ENCODE results near the gene PLCXD1.
"Not testable (repeated sequence)": the region's sequence is repeated elsewhere in the genome, so short reads cannot be mapped to it uniquely, and the experiment has no call there.

PLCXD1 gene

DNA sequence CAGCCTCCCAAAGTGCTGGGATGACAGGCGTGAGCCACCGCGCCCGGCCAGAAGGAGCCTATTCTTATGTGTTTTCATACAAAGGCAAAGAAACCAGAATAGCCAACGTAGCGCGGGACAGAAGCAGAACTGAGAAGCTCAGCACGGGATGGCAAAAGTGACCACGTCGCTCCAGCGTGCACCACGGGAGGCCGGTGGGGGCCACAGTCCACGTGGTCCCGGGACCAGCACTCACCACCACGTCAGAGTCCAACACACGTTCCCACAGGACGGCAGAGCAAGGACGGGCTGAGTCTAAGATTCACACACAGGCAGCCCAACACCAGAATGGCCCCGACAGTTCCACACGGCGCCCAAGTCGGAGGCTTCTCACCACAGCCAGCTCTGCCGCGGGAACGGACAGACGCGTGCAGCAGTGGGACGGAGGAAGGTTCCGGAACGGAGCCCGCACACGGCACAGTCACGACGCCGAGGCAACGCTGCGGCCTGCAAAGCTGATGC lies 56.2 kb downstream of the PLCXD1 start:
- DNase-seq = no peak

DNA sequence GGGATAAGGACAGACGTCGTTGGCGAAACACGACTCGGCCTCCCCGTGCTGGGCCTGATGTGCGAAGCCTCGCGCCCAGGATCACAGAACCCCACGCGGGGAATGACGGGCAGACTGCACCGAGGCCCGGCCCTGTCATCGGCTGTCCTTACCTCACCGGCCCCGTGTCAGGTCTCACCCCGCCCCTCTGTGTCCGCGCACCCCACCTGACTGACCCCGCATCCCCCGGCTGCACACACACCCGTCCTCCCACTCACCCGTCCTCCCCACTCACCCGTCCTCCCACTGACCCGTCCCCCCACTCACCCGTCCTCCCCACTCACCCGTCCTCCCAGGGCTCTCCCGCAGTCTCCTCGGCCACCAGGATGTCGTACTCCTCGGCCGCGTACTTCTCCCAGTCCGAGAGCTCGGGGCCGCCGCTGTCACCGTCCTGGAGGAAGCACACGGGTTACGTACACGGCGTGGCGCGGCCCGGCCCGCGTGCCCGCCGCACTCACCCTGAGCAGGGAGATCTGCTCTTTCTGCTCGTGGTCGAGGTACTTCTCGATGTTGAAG lies 57.2 kb downstream of the PLCXD1 start:
- DNase-seq = no peak

DNA sequence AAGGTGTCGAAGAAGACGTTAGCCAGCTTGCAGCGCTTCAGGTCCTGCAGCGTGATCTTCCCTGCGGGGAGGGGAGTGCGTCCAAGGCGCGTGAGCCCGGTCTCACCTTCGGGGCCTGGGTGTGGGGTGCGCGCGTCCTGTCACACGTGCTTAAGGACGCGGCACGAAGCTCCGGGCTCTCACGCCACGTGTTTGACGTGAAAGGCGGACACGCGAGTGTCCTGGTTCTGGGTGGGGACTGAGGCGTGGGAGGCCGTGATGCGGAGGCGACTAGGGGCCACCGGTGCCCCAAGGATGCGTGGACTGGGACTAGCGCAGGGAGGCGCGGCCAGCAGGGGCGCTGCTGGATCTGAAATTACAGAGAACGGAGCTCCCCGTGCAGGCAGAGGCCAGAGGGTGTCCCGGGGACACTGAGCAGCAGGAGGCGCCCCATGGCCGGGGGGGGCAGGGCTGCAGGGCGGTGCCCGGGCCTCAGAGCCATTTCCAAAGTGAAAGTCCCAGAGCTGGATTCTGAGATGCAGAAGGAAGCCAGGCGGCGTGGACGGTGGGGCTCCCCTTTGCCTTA lies 57.7 kb downstream of the PLCXD1 start:
- no peak for DNase-seq

DNA sequence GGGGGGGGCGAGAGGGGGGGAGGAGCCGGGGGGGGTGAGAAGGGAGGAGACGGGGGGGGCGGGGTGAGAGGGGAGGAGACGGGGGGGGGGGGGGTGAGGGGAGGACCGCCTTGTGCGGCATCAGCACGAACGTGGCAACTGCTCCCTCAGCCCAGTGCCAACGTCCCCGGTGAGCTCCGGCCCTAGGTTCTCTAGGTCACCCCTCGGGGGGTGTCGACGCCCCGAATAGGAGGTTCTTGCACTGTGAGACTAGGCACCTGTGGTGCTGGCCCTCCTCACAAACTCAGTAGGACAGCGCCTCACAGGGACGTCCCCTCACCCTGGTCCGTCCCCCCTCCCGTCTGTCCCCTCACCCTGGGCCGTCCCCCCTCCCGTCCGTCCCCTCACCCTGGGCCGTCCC lies 58.9 kb downstream of the PLCXD1 start:
- DNase-seq = no peak

DNA sequence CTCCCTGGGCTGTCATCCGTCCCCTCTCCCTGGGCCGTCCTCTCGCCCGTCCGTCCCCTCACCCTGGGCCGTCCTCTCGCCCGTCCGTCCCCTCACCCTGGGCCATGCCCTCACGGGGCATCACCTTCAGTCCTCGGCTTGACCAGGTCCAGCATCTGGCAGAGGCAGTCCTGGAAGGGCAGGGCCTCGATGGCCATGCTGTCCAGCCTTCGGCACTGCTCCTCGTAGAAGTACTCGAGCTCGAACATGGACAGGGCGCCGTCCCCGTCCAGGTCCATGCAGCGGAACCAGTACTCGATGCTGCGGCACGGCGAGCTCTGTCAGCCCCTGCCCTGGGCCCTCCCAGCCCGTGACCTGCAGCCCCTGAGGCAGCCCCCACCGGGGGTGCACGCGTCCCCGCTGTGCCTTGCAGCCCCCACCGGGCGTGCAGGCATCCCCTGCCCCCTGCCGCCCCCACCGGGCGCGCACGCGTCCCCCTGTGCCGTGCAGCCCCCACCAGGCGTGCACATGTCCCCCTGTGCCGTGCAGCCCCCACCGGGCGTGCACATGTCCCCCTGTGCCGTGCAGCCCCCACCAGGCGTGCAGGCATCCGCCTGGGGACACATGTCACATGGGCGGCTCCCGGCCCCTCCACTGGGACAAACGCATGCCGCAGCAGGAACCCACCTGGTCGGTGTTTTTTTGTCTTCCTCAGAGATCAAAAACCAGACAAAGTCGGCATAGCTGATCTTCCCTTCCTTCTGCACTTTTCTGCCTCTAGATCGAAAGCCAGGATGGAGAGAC lies 59.7 kb downstream of the PLCXD1 start:
- DNase-seq = no peak

DNA sequence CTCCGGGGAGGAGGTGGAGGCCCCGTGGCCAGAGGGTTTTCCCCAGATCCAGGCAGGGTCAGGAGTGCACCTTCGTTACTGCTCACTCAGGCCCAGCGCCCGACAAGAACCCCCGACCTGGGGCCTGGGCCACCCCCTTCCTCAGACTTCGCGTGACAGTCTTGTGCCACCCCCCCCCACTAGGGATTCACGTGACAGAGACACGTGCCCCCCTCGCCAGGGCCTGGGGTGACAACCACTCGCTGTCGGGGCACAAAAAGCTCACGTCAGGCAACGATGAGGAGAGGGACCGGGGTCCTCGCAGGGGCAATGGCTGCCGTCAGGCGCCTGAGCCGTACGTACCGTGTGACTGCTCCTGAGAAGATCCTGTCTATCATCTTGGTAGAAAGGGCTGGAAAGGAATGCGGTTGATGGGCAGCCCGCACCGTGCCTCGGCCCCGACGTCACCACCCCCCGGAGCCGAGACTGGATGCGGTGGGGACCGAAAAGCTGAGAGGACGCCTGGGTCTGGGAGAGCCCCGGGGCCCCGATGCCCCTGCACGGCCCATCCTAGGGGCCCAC lies 60.4 kb downstream of the PLCXD1 start:
- no peak for DNase-seq

DNA sequence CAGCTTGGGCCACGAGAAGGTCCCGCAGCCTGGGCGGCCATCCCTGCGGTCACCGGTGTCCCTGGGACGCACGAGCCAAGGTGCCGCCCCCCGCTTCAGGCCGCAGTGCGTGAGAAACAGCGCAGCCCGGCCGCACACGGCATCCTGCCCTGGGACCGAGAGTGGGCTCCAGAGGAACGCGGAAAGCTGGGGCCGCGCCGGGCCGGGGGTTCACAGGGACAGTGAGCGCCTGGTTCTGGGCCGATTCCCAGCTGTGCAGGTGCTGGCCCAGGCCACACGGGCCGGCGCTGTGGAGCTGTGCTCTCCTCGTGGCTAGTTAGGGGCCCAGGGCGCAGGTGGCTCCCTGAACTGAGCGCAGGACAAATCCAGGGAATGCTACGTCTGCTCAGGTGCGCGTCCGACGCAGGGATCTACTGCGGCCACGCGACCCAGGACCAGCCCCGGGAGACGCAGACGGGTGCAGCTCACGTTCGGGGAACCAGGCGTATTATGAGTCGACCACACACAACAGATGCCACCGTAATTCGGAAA lies 63.3 kb downstream of the PLCXD1 start:
- DNase-seq = no peak

DNA sequence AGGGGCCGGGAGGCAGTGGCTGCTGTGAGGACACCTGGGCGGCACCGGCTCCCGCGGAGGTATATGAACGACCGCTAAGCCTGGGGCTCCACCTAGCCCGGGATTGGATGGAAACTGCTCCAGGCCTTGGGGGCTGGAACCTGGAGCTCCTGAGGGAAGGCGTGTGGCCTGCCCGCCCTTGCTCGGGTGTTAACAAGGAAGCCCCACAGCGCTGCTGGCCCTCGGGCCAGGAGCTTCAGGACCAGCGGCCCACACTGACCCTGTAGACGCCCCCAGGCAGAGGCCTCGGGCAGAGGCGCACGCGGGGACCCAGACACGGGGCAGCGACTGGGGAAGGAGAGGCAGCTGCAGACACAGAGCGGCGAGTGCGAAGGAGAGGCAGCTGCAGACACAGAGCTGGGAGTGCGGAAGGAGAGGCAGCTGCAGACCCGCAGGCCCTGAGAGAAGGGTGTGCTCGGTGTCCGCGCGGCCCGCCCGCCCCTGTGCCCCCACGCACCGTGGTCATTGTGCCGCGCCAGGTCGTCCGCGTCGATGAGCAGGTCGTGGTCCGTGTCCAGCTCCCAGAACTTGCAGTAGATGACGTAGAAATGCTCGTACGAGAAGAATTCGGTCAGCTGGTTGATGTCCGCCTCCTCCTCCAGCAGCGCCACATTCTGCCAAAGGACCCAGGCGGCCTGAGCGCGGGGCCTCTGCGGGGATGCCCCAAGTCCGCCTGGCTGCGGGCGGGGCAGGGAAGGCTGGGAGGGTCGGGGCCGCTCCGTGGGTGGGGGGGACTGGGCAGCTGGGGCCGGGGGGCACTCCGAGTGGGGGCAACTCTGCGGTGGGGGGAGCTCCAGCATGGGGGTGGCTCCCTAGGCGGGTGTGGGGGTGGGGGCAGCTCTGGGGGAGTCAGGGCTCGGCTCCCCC lies 64.1 kb downstream of the PLCXD1 start:
- DNase-seq = no peak

DNA sequence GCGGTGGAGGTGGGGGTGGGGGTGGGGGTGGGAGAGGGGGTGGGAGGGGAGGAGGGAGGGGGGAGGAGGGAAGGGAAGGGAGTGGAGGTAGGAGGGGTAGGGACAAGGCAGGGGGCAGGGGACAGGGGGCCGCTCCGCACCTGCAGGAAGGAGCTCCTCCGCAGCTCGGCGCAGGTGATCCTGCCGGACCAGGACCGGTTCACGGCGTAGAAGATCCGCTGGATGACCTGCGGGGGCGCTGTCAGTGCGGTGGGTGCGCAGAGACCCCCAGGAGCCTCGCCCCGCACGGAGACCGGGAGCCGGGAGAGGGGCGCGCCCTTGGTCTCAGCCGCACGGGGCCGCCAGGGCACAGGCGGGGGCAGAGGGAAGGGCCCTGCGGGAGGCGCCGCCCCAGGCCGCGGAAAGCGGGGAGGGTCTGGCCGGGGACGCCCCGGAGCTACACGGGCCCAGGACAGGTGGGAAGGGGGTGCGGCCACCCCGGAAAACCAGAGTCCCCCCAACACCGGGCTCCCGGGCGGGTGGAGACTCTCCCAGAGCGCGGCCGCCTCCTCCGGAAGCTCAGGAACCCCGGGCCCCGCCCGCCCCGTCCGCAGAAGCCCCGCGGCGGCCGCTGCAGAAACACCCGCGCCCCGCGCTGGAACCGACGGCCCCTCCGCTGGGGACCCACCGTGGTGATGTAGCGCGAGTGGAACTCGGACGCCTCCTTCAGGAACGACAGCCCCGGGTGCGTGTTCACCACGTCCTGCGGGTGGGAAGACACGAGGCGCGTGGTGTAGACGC lies 65.0 kb downstream of the PLCXD1 start:
- no peak for DNase-seq

DNA sequence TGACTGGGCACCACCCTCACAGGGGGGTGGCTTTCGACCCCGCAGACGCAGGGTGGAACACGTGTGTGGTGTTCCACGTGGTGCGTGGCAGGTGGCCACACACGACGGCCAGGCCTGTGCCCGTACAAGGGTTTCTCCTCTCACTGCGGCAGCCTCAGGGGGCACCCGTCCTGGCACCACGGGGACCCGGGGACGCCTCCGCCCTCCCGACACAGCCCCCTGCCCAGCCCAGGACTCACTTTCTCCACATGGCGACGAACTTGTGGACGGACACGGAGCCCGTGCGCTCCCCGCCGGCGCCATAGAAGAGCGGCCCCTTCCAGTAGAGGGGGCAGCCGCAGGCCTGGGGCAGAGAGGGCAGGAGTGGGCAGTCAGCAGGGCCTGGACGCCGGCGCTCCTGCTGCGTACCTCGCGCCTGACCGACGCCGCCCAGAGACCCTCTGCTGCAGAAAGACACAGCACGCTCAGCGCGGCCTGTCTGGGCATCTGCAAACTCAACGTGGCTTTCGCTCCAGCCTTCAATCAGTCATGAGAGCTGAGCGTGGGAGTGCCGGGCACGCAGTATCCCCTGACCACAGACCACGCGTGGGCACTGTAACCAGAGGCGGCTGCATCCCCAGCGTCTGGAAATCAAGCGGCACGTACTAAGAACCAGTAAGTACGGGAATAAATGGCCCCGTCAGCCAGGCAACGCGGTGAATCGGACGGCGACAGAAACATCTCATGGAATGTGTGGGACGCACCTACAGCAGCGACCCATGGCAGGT lies 66.4 kb downstream of the PLCXD1 start:
- DNase-seq = no peak

DNA sequence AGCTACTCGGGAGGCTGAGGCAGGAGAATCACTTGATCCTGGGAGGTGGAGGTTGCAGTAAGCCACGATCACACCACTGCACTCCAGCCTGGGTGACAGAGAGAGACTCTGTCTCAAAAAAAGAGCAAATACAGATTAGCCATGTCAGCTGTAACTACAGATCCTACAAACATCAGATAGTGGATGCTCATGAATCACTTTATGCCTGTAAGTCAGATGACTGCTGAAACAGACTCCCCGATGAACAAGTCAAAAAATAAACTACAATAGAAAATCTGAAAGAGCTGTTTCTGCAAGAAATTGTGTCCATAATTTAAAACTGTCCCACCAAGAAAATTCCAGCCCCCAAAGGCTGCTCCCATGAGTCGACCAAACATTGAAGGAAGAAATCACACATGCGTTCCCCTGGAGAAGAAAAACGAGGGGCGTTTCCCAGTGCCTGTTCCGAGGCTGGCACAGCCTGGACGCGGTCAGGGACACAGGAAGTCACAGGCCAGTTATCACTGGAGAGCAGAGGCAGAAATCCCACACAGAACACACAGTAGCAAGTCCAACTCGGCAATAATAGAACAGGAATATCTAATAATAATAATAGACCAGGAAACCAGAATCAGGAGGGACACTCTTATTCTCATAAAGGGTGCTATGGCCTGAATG lies 67.4 kb downstream of the PLCXD1 start:
- DNase-seq = no peak

DNA sequence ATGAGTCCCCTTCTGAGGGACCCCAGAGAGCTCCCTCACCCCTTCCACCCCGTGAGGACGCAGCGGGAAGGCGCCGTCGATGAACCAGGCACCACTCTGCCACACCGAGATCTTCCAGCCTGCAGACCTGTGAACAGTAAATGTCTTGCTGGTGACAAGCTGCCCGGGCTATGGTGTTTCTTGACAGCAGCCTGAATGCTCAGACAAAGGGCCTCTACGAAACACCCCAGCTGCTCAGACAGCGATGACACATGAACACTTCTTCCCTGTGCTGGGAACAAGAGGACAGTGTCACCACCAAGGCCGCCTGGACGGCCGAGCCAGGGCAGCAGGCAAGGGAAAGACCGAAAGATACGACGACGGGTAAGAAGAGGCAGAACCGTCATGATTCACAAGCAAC lies 68.0 kb downstream of the PLCXD1 start:
- DNase-seq = no peak

DNA sequence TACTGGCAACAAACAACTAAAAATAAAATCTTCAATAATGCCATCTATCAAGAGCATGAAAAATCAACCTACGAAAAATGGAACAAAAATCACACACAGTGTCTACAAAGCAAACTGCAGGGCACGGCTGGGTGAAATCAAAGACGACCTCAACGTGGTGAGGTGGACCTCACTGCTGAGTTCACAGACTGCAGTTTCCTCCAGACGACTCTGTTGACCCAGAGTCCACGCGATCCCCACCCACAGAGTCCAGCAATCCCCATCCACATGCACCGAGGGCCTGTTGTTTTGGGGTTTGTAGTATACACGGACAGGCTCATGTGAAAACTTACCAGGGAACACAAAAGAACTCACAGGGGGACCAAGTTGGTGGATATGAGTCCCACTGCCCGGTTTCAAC lies 68.5 kb downstream of the PLCXD1 start:
- DNase-seq = no peak

DNA sequence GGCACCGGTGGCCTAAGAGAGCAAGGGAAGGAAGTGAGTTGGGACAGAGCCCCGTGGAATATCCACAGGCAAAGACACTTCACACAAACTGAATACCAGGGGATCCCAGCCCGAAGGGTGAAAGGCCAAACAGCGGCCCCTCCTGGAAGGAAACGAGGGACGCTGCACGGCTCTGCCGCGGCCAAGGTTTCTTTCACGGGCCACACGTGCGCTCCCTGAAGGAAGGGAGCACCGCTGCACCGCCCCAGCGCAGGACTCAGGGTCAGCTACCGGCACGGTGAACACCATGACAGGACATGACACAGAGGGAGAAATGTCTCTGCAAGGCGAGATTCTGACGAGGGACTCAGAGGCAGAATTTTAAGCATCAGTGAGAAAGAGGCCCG lies 69.0 kb downstream of the PLCXD1 start:
- DNase-seq = no peak

DNA sequence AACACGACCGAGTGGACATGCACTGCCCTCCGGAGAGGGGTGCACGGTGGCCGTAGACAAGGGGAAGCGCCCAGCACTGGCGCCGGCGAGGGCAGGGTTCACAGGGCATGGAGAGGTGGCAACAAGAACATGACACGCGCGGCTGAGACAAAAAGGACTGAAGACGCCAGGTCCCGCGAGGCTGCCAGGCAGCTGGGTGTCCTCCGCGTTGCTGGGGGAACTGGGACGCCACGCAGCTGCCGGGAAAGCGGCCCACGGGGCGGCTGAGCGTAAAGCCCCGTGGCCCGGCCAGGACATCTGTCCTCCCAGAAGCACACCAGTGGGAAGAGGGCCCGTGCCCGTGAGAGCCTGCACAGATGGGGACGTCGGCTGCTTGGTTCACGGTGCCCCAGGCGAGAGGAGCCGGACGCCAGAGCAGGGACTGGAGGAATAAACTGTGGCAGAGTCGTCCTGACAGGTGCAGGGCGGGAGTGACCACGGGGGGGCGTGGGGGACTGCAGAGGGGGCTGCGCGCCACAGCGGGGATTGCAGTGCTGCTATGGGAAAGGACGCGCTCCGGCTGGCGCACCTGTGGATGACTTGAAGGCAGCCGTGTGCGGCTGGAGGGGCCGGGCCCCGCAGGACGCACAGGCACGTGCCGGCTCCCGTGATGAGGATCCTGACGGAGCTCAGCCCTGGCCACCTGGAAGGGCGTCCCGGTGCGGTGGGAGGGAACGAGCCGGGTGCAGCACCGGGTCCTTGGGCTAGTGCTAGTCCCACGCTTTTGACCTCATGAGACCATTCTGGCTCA lies 69.5 kb downstream of the PLCXD1 start:
- no peak for DNase-seq

DNA sequence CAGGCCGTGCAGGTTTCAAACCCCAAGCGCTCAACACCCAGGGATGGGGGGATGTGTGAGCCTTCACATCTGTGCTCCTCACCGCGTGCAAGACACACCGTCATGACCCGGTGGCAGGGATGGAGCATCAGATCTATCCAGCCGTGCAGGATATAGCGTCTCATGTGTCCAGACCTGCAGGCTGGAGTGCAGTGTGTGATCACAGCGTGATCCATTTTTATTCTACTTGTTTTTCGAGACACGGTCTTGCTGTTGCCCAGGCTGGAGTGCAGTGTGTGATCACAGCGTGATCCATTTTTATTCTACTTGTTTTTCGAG lies 70.1 kb downstream of the PLCXD1 start:
- DNase-seq = not testable (repeated sequence)

DNA sequence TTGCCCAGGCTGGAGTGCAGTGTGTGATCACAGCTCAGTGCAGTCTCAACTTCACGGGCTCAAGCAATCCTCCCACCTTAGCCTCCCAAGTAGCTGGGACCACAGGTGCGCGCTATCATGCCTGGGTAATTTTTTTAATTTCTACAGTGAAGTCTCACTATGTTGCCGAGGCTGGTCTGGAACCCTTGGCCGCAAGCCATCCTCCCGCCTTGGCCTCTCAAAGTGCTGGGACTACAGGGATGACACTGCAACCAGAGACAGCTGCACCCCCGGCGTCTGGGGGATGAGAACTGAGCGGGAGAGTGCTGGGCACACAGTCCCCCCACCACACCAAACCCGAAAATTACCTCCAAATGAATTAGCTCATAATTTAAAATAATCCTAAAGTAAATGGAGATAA lies 70.6 kb downstream of the PLCXD1 start:
- DNase-seq = no peak

DNA sequence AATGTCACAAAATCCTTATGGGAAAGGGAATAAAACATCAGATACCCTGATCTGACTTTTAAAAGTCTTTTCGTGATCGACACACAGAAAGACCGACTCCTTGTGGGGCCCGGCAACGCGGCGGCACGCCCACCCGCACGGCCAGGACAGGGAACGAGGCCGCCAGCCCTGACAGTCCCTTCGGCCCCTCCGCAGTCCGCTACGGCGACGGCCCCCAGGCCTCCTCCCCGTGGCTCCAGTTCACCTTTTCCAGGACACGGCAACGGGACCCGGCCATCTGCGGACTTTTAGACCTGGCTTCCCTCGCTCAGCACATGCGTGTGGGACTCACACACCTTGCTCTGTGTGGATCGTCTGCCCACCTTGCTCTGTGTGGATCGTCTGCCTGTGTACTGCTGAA lies 71.0 kb downstream of the PLCXD1 start:
- no peak for DNase-seq

DNA sequence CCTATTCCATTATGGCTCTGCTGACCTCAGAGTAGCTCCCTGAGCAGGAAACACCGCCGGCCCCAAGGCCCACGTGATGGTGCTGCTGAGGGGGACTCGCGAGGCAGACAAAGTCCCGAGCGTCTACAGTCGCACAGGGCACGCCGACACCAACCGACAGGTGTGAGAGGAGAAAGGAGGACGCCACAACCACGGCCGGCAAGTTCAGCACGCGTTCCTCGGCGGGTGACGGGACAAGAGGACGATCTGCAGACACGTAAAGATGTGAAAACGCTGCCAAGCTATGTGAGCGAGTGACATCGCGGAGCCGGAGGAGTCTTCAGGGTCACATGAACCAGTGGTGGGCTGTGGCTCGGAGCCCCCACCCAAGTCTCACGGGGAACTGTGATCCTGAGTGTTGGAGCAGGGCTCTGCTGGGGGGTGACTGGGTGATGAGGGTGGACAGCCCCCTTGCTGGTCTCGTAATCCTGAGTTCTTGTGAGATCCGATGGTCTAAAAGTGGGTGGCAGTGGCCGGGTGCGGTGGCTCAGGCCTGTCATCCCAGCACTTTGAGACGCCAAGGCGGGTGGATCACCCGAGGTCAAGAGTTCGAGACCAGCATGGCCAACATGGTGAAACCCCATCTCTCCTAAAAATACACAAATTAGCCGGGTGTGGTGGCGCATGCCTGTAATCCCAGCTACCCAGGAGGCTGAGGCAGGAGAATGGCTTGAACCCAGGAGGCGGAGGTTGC lies 71.6 kb downstream of the PLCXD1 start:
- DNase-seq = no peak
